A172 (cell line): Measurements from ENCODE around the gene NUMBL. TPM values are rescaled to one million over a fixed set of nuclear protein-coding genes. Genes with fewer than 3 reads are reported as not detected.
"Not testable (repeated sequence)": the region's sequence is repeated elsewhere in the genome, so short reads cannot be mapped to it uniquely, and the experiment has no call there.

Source experiments
- DNase-seq: peaks from one replicate; pipeline ENCODE4 v3.0.0-alpha.2; 2015; ENCODE audit warnings: low spot score
- total RNA-seq: library from RNA; depleted of rRNA; stranded (reverse); fragments of >200 nt; shearing (Covaris generic); gene quantifications from 2 replicates; pipeline ENCODE4 v1.2.3, GENCODE V29; 2014

Gene NUMBL
- total RNA-seq, 1 experiment from 2014 or later, result 23.7 TPM

DNA sequence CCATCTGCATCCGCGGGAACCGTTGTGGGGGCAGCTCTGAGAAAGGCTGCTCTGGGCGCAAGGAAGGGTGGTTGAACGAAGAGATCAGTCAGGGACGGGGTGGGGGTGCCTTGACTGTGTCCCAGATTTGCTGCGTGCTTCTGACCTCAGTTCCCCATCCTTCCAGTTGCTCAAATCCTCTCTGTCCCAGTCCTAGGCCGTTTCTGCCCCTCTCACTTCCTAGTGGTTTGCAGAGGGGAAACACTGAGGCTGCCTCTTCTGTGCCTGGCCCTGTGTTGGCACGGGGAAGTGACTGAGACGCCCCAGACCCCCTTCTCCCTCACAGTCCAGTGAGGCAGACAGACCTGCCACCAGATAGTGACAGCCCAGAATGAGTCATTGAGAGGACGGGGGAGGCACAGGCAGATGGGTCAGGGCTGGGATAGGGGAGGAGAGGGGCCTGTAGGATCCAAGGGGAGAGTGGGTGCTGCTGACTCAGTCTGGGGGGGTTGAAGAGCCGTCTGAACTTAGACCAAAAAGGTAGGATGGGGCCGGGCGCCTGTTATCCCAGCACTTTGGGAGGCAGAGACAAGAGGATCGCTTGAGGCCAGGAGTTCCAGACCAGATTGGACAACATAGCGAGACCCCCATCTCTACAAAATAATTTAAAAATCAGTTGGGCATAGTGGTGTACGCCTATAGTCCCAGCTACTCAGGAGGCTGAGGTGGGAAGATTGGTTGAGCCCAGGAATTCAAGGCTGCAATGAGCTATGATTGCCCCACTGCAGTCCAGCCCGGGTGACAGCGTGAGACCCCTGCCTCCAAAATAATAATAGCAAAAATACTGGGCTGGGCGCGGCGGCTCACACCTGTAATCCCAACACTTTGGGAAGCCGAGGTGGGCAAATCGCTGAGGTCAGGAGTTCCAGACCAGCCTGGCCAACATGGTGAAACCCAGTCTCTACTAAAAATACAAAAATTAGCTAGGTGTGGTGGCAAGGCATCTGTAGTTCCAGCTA, 26.5 kb downstream of the NUMBL start:
- DNase-seq, result peak; percentile 49

DNA sequence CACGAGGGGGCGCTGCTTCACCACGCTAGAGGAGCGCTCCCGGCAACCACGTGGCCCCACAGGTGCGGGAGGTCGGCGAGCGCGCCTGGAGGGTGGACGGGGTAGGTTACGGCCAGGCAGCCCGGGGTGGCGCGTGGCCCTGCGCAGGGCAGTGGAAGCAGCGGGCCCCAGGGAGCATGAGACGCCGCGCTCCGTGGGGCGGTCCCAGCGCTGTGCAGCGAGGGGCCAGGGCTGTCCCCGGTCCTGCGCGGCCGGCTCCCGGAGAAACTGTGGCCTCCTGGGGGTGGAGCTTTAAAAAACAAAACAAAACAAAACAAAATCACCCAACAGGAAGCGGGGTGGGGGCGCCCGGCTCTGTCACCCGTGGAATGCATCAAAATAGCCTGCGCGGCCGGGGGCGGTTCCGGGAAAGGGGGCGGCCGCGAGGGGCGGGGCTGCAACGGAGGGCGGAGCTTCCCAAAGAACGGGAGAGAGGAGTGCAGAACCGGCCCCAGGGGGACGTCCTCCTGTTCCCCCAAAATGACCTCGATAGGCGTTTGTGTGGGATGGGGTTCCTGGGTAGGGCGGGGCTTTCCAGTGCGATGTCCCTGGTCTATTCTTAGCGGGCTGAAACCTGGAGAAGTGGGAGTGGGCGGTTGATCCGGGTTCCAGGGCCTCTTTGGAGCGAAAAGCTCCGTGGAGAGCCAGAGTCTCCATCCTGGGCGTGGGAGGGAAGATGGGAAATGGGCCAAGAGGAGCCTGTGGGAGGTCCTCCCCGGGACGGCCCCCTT, 27.3 kb downstream of the NUMBL start:
- DNase-seq, result peak; percentile 77

DNA sequence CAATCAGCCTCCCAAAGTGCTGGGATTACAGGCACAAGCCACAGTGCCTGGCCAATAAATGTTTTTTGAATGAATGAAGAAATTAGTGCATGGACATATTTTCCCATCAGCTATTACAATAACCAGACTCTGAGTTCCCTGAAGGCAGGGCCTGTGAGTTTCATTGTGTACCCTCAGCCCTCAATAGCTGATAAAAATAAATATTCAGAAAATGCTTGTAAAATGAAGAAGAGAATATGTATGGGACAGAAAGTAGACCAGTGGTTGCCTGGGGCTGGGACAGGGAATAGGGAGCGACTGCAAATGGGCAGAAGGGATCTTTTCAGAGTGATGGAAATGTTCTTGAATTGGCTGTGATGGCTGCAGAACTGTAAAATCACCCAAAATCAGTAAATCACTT, 28.8 kb downstream of the NUMBL start:
- DNase-seq, result no peak

DNA sequence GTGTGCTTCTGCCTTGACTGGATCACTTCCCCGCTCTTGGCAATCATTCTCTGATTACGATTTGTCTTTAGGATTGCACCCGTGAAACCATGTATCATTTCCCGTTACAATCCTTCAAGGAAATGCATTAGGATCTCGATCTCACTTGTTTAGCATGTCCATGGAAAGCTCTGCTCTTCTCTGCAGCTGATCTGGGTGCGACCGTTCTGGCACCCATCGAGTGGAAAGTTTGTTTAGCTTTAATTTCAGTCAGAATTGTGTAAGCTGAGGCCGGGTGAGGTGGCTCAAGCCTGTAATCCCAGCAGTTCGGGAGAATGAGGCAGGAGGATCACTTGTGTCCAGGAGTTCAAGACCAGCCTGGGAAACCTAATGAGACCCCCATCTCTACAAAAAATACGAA, 30.9 kb downstream of the NUMBL start:
- DNase-seq, result no peak

DNA sequence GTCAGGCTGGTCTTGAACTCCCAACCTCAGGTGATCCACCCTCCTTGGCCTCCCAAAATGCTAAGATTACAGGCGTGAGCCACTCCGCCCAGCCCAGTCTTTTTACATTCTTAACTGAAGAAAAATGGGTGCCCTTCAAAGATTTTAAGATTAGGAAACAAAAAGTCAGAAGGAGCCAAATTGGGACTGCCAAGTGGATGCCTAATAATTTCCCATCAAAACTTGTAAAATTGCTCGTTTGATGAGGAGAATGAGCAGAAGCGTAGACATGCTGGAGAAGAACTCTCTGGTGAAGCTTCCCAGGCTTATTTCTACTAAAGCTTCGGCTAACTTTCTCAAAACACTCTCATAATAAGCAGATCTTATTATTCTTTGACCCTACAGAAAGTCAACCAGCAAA, 31.3 kb downstream of the NUMBL start:
- DNase-seq, result no peak

DNA sequence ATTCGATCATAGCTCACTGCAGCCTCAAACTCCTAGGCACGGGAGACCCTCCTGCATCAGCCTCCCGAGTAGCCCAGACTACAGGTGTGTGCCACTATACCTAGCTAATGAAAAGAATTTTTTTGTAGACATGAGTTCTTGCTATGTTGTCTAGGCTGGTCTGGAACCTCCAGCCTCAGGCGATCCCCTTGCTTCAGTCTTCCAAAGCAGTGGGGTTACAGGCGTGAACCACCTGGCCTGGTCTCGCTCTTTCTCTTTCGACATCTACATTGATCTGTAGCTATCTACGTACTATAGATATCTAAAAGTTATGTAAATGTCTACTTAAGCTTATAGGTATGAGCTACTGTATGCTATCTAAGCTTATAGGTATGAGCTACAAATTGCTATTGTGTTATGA, 32.4 kb downstream of the NUMBL start:
- DNase-seq, result no peak

DNA sequence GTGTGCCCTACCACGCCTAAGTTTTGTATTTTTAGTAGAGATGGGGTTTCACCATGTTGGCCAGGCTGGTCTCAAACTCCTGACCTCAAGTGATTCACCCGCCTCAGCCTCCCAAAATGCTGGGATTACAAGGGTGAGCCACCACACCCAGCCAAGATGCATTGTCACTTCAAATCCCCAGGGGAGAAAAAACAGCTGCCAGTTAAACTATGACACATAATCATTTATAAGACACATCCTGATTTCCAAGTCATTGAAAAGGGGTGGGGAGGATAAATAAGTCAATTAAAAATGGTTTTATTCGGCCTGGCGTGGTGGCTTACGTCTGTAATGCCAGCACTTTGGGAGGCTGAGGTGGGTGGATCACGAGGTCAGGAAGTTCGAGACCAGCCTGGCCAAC, 34.8 kb downstream of the NUMBL start:
- DNase-seq, result not testable (repeated sequence)

DNA sequence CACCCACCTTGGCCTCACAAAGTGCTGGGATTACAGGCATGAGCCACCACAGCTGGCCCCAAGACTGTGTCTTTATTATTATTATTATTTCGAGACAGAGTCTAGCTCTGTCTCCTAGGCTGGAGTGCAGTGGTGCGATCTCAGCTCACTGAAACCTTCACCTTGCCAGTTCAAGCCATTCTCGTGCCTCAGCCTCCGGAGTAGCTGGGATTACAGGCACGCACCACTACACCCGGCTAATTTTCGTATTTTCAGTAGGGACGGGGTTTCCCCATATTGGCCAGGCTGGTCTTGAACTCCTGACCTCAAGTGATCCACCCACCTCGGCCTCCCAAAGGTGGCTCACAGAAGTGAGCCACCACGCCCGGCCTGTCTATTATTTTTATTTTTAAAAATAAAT, 38.1 kb downstream of the NUMBL start:
- DNase-seq, result not testable (repeated sequence)

DNA sequence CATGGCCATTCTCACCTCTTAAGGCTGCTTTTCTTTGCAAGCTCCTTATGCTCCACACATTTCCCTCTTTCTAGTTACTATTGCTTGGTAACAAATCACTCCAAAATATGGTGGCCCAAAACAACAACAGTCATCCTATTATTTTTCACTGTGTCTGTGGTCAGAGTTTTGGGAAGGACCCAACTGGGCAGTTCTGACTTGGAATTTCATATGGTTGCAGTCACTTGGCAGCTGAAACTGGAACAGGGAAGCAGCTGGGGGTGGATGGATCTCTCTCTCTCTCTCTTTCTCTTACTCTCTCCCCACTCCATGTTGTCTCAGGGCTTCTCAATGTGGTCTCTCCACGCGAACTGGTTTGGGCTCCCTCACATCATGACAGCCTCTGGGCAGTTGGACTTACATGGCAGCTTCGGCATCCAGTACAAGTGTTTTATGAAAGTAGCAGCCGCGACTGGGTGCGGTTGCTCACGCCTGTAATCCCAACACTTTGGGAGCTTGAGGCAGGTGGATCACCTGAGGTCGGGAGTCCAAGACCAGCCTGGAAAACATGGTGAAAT, 39.6 kb downstream of the NUMBL start:
- peak; percentile 25 for DNase-seq

DNA sequence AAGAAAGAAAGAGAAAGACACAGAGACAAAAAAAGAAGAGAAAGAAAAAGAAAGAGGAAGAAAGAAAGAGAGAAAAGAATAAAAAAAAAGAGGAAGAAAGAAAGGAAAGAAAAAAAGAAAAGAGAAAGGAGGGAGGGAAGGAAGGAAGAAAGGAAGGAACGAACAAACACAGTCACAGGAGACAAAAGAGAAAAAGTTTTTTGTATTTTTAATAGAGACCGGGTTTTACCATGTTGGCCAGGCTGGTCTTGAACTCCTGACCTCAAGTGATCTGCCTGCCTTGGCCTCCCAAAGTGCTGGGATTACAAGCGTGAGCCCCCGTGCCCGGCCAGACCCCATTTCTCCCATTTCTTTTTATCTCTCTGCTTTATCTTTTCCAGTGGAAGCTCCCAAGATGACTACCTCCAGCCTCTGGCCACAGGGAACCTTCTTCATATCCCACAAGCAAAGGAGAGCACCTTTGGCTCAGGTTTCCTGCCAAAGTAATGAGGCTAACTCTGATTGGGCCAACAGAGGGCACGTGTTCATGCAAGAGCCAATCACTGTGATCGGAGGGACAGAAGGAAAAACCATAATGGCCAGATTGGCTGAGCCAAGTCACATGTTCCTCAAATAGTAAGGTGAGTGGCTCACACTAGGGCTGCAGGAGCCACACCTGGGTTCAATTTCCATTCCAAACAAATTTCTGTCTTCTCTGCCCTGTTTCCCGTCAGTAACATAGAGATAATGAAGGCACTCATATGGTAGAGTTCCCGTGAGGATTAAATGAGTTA, 40.4 kb downstream of the NUMBL start:
- not testable (repeated sequence) for DNase-seq

DNA sequence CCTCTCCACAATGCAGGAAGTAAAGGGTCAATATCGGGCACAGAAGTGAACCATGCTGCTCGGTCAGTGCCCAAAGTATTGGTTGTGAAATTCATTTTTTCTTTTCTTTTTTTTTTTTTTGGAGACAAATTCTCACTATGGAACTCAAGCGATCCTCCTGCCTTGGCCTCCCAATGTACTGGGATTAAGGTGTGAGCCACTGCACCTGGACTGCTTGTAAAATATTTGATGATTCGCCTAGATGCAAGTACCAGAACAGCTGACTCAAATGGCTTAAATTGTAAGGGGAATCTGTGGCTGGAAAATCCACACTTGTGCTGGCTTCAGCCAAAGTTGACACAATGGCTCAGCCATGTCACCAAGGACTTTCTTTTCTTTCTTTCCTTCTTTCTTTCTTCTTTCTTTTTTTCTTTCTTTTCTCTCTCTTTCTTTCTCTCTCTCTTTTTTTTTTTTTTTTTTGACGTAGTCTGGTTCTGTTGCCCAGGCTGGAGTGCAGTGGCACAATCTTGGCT, 43.7 kb downstream of the NUMBL start:
- DNase-seq, result no peak

DNA sequence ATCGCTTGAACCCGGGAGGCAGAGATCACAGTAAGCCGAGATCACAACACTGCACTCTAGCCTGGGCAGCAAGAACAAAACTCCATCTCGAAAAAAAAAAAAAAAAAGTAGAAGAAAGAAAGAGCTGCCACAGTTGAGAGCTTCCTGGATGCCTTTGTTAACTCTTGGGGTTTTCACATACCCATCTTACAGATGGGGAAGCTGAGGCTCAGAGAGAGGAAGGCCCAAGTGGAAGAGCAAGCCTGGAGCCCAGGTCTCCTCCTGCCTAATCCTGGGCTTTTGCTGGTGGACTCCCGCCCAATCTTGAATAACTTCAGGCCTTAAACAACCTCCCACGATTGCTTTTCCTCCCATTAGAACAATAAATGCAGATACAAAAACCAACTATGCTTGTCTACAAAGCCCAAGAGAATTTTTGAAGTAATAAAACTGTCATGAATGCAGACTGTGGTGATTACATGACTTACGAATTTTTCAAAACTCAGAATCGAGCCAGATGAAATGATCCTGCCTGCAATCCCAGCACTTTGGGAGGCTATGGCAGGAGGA, 47.6 kb downstream of the NUMBL start:
- DNase-seq, result no peak

DNA sequence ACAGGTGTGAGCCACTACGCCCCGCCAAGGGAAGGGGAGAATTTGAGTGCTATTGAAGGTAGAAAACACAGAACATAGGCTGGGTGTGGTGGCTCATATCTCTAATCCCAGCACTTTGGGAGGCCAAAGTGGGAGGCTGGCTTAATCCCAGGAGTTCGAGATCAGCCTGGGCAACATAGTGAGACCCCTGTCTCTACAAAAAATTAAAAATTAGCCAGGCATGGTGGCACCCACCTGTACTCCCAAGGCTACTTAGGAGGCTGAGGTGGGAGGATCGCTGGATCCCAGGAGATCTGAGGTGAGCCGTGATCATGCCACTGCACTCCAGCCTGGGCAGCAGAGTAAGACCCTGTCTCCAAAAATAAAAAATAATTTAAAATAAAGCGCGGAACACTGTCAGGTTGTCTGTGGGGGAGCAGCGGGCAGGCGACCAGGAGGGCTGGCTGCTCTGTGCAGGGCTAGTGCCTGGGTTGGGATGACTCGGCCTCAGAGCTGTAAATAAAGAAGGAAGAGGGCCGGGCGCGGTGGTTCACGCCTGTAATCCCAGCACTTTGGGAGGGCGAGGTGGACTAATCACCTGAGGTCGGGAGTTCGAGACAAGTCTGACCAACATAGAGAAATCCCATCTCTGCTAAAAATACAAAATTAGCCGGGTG, 48.3 kb downstream of the NUMBL start:
- DNase-seq, result no peak

DNA sequence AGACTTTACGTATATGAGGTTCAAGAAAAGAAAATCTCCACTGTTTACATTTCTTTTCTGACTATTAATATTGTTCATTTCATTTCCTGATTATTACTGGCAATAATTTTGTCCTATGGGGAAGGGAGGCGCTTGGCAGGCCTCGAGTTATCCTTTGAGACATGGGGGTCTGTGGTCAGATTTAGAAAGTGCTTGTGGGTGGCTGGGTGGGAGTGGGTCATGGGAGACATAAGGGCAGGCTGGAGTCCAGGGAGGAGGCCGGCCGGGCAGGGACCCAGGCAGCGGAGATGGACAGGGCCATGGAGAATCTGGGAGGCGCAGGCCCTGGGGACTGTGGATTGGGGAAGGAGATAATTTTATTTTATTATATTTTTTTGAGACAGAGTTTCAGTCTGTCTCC, 49.2 kb downstream of the NUMBL start:
- no peak for DNase-seq

DNA sequence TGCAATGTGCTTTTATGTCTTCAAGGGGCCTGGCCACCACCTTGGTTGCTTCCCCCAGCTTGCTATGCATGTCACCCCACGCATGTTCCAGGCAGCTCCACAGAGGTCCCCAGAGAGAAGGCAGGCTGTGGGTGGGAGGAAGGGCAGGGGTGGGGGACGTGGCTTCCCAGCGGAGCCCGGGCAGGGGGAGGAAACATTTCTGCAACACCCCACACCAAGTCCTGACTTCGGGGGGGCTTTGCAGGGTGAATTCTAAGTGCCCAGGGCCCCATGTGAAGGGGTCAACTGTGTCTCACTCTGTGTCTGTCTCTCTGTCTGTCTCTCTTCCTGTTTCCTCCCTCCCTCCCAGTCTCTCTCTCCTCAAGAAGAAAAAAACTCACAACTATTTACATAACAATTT, 49.7 kb downstream of the NUMBL start:
- no peak for DNase-seq

DNA sequence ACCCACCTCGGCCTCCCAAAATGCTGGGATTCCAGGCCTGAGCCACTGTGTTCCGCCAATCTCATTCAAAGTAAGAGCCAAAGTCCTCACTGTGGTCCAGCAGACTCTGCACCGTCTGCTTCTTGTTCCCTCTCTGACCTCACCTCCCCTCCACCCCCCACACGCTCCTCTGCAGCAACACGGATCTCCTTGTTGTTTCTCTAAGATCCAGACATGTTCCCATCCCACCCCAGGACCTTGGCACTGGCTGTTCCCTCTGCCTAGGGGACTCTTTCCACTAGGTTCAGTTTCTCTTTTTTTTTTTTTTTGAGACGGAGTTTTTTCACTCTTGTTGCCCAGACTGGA, 50.8 kb downstream of the NUMBL start:
- no peak for DNase-seq

DNA sequence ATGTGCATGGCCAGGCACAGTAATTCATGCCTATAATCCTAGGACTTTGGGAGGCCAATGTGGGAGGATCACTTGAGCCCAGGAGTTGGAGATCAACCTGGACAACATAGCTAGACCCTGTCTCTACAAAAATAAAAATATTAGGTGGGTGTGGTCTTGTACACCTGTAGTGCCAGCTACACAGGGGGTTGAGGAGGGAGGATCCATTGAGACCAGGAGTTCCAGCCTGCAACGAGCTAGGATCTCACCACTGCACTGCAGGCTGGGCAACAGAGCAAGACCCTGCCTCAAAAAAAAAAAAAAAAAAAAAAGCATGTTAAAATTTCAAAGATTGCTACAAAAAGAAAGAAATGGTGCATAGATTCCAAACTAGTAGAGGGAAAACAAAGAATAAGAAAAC, 52.1 kb downstream of the NUMBL start:
- DNase-seq, result no peak

DNA sequence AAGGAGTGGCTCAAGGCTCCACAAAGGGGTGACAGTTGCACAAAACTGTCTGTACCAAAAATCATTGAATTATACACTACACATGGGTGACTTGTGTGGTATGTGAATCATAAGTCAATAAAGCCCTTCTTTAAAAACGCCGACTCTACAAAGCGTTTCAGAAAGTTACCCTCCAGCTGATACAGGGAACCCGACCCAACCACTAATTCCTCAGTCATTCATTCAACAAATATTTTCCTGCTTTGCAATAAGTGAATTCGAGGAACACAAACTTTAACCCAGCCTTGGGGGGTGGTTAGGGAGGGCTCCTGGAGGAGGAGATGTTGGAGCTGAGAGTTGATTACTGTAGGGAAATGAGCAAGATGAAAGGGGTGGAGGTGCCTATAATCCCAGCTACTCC, 57.2 kb downstream of the NUMBL start:
- DNase-seq, result no peak

DNA sequence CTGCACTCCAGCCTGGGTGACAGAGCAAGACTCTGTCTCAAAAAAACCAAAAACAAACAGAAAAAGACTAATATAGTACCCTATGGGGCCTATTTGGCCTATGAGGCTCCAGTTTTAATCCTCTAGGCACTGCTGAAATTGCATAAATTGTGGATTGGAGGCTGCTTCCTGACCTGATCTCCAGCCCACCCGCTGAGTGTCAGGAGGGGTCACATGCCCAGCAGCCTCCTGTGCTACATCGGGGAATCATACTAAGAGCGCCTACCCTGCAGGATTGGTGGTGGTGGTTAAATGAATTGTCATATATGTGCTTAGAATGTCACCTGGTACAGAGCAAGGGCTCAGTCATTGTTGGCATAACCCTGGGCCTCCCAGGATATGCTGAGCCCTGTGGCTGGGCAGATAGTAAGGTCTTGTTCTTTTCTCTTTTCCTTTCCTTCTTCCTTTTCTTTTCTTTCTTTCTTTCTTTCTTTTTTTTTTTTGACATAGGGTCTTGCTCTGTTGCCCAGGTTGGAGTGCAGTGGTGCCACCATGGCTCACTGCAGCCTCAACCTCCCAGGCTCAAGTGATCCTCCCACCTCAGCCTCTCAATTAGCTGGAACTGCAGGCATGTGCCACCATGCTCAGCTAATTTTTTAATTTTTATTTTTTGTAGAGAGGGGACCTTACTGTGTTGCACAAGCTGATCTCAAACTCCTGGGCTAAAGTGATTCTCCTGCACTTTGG, 58.0 kb downstream of the NUMBL start:
- no peak for DNase-seq

DNA sequence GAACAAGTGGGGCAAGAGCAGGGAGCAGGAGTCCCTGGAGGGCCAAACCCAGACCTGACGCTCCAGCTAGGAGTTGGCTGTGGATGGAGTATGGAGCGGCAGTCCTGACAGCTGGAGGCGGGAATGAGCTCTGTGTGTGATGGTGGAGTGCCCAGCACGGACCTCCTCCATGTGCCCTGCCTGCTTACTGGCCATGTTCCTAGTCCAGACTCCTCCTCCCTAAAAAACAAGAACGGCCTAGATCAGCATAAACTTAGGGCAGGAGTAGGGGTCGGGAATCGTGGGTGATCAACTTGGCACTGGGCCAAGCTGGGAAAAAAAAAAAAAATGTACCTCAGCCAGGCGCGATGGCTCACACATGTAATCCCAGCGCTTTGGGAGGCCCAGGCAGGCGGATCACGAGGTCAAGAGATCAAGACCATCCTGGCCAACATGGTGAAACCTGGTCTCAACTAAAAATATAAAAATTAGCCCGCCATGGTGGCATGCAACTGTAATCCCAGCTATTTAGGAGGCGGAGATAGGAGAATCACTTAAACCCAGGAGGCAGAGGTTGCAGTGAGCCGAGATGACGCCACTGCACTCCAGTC, 59.8 kb downstream of the NUMBL start:
- no peak for DNase-seq
